HG03378 (cell line): ENCODE results near the gene TRAF3.
"Not testable (repeated sequence)": the region's sequence is repeated elsewhere in the genome, so short reads cannot be mapped to it uniquely, and the experiment has no call there.

Source experiments
- ATAC-seq: cut with Tn5 transposase; IDR thresholded peaks from one replicate; pipeline ENCODE4 v1.9.1; 2021; ENCODE audit warnings: mild to moderate bottlenecking, moderate library complexity; ENCODE audit not compliant: unreplicated experiment

TRAF3 gene

DNA sequence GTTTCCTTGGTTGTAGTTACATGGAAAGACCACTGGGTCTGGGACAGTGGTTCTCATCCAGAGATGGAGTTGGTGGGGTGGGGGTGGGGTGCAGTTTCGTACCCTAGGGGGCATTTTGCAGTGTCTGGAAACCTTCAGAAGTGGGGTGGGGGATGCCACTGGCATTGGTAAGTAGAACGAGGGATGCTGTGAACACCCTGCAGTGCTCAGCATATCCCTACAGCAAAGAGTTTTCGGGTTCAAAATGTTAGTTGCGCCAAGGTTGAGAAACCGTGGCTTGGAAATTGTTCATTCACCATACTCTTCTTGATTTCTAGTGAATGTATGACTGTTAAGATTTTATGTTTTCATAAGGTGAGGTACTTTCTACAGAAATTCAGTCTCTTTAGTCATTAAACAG lies 28.7 kb downstream of the TRAF3 start:
- no peak for ATAC-seq

DNA sequence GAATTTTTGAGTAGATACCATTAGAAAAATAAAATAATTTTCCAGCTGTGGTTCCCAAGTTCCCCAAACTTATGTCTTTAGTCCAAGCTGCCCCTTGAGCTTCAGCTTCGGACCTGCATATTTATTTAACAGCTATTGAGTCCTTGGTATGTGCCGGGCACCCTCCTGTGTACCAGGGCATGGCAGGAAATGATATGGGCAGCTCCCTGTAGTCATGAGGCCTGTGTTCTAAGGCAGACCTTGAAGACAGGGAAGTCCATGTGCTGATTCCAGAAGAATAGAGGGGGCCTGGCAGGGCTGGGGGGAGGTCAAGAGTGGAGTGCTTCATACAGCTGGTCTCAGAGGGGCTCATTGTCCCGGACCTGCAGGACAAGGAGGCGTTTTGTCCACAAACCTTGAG lies 29.2 kb downstream of the TRAF3 start:
- ATAC-seq = no peak

DNA sequence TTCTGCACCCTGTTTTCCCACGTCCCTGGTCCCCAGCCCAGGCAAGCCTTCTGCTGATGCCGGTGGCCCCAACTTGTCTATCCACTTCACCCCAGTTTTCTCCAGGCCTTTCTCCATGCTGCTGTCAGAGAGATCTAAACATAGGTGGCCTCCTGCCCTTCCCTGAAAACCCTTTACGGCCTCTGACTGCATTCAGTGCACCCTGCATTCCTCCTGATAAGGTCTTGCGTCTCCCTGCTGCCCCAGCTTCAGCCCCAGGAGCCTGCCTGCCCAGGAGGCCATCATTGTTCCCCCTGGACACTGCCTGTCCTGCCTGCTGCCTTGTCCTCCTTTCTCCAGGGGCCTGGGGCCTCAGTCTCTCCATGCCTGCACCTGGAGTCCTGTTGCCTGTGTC lies 29.8 kb downstream of the TRAF3 start:
- no peak for ATAC-seq

DNA sequence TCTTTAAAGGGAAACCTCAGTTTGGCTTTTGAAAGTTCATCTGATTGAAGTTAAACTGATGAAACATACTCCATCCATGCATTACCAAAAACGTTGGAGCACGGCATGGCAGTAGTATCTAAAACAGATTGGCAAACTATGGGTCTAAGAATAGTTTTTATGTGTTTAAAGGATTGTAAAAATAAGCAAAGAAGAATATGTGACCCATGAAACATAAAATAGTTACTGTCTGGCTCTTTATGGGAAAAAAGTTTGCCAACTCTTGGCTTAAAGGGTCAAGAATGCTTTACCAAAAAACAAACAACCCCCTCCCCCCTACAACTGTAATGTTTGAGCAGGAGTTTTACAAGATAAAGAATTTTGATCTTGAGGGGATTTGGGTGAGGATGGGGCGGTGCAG lies 32.6 kb downstream of the TRAF3 start:
- no peak for ATAC-seq

DNA sequence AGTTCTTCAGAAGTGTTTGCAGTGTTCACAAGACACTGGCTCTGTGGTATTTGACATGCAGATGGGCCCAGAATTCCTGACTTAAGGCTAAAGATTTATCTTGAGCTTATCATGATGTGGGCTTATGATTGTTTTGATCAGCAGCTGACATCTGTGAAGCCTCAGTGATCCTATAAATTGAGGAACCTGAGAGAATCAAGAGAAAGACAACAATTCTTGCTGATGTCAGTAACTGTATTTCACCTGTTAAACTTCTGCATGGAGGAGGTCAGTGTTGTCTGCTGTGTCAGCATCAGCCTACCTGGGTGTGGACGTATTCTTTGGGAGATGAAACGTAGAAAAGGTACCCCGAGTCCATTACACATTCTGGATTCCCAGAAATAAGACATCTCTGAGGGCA lies 33.3 kb downstream of the TRAF3 start:
- ATAC-seq = no peak

DNA sequence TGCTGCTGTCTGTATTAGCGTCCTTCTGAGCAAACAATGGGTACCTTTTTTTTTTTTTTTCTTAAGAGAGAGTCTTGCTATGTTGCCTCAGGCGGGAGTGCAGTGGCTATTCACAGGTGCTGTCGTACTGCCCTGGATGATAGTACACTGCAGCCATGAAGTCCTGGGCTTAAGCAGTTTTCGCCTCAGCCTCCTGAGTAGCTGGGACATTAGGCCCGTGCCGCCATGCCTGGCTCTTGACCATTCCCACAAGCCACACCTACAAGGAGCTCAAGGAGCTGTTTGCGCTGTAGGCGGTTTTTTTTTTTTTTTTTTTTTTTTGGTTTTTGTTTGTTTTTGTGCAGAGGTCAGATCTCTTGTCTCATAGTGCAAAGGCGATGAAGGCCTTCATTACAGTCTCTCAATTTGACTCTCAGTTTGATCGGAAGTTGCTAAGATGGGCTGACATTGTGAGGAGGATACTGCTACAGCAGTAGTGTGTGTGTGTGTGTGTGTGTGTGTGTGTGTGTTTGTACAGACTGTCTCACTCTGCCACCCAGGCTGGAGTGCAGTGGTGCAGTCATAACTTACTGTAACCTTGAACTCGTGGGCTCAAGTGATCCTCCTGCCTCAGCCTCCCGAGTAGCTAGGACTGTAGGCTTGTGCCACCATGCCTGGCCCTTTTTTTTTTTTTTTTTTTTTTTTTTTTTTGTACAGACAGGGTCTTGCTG lies 34.2 kb downstream of the TRAF3 start:
- ATAC-seq = no peak

DNA sequence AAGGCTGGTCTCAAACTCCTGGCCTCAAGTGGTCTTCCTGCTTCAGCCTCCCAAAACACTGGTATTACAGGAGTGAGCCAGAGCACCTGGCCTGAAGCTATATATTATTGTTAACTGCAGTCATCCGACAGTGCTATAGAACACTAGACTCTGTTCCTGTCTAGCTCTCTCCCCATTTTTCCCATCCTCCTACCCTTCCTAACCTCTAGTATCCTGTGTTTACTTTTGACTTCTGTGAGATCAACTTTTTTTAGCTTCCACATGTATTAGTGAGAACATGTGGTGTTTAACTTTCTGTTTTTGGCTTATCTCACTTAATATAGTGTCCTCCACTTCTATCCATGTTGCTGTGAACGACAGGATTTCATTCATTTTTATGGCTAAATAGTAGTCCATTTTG lies 34.7 kb downstream of the TRAF3 start:
- no peak for ATAC-seq

DNA sequence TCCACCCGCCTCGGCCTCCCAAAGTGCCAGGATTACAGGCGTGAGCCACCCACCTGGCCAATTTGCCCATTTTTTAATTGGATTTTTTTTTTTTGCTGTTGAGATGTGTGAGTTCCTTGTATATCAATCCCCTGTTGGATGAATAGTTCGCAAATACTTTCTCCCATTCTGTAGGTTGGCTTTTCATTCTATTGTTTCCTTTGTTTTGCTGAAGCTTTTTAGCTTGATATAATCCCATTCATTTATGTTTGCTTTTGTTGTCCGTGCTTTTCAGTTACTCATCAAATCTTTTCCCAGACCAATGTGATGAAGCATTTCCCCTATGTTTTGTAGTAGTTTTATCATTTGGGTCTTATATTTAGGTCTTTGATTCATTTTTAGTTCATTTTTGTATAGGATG lies 36.4 kb downstream of the TRAF3 start:
- no peak for ATAC-seq

DNA sequence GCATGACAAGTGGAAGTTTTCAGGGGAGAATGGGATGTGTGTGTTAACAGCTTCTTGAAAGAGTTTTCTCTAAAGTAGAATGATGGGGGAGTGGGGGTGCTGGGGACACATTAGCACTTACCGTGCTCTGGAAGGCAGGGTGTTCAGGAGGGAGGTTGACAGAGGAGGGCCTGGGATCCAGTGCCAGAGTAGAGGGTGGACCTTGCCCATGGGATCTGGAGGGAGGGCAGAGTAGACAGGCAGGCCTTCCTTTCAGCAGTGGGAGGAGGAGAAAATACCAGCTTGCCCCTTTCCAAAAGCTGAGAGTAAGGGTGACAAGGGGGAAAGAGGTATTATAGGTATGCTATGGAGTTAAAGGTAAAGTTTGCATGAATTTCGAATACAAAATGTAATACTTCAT lies 40.1 kb downstream of the TRAF3 start:
- no peak for ATAC-seq

DNA sequence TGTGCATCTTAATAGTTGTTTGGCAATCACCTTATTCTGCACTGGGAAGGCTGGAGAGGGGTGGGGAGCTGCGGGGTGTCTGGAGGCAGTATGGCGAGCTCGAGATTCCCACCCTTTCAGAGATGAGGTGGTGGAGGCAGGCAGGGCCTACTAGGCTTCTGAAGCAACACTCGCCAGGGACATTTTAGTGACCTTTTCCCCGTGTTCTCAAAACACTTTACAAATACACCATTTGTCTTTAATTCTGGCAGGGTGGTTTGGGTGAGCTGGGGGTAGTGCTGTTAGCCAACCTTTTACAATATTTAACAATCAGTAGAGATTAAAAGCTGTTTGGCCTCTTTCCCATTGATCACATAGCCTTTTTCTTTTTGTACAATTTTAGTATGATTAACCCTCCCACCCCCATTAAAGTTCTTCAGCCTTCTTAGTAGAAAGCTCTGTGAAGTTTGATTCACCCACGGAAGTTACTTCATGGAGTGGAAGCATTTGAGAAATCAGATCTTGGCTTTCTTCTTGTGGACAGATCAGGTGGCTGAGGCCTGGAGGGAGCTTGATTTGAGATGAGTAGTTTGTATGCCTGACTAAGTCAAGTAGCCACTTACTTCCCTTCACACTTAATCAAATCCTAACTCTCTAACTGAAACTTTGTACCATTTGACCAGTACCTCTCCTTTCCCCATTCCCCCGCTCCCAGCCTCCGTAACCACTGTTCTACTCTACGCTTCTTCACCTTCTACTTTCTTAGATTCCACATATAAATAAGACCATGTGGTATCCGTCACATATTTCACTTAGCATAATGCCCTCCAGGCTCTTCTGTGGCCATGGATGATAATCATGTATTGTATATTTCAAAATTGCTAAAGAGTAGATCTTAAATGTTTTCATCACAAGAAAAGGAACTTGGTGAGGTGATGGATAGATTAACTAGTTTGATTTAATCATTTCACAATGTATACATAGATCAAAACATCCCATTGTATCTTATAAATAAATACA lies 41.0 kb downstream of the TRAF3 start:
- no peak for ATAC-seq

DNA sequence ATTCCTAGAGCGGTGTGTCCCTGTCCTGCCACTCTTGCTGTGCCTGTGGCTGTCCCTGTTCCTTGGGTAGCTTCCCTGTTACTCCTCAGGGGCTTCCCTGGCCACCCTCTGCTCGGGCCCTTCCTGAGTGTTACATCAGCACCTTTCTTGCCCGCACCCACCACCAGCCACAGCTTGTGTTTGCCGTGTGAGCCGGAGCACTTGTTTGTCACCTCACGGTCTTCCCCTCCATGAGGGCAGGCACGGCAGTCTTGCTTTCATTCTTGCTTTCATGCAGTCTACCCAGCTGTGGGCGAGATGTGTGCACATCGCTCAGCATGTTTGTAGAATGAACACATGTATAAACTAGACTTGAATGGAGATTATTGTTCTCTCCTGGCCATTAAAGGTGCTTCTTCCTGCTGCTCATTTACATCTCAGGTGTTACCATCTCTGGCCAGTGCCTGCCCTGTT lies 42.0 kb downstream of the TRAF3 start:
- ATAC-seq = peak; percentile 65

DNA sequence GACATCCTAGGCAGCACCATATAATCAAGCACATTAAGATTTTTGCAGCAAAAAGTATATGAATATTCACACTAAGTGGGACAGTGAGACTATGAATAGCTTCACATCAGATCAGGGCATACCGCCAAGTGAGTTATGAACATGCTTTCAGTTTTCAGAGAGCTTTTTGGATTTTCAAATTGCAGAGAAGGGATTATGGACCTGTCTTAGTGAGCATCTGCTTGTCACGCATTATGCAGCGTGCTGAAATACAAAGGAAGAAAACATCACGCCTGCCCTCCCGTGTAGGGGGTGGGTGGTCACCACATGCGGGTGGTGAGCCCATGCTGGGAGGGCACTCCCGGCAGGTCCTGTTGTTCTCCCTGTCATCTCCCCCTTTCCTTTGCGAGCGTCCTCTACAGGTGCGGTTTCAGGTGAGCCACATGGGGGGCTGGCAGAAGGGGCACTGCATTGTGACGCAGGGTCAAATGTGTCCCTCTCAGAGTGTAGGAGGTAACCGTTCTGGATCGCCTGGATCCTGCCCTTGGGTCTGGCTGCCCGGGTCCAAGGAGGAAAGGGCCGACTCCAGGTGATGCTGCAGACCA lies 42.6 kb downstream of the TRAF3 start:
- ATAC-seq = peak; percentile 14

DNA sequence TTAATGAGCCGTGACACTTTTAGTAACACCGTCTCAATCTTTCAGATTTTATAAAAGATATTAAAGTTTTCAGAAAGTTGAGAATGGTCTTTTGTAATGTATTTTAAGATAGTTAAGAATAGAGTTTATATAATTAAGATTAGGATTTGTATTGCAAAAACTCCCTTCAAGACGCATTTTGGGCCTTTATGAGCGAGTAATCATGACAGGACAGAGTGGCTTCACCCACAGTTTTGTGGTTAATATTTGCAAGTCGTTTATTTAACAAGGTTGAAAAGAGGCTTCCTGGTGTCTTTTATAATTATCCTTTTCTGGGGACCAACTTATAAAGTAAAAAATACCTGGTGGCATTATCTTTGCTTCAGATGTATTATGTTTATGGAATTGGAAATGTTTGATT lies 44.0 kb downstream of the TRAF3 start:
- ATAC-seq = no peak

DNA sequence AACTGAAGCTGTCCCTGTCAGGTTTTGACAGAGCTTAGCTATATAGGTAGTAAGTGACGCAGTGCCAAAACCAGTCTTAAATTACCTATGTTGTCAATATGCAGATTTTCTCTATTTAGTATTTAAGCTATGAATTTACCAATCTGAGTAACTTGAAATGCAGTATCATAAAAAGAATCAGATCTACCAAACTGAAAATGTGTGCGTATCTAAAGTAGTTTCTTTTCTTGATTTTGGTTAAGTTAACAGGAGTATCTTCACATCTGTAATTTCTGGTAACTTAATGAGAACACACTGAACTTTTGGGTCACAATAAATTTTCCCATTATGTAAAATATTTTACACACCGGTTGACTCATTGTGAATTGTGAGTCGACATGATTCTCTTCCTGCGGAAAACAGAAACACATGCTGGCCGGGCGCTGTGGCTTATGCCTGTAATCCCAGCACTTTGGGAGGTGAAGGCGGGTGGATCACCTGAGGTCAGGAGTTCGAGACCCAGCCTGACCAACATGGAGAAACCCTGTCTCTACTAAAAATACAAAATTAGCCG lies 45.1 kb downstream of the TRAF3 start:
- ATAC-seq = no peak

DNA sequence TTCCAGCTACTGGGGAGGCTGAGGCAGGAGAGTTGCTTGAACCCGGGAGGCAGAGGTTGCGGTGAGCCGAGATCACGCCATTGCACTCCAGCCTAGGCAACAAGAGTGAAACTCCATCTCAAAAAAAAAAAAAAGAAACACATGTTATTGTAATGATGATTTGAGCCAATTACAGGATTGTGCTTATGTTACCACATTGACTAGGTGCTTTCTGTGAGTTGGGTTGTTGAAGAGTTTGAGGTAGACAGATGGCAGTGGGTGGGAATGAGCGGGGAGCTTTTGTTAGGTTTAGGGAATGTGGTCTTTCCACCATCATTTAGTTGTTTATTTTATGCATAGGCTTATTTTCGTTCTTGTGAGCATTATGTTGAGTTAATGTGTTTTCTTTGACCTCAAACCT lies 45.6 kb downstream of the TRAF3 start:
- ATAC-seq = not testable (repeated sequence)

DNA sequence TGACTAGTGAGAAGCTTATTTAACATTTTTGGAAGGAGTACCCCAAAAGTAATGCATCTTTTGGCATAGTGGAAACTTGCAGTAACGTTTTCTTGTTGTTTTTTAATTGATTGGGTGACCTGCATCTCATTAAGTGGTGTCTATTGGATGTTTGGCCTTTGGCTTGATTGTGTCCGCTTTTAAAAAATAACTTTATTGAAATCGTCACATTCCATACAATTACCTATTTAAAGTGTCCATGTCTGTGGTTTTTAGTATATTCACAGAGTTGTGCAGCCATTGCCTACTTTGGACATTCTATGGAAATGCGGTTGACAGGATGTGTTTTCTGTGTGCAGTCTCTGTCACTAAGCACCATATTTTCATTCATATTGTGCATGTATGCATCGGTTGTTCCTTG lies 46.3 kb downstream of the TRAF3 start:
- ATAC-seq = no peak

DNA sequence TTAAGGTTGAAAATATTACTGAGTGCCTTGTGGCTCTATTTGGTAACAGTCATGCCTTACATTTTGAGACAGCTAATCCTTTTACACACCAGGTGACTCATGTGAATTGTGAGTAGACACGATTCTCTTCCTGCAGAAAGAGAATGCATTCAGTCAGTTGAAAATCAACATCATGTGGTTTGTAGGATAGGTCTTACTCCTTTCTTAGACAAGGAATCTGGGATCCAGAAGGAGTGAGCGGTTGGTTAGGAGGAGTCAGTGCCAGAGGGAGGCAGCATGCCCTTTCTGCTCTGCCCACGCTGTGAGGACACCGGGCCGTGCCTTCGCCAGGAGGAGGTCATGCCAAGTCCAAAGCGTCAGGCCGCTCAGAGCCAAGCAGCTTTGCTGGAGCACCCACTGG lies 47.6 kb downstream of the TRAF3 start:
- ATAC-seq = no peak

DNA sequence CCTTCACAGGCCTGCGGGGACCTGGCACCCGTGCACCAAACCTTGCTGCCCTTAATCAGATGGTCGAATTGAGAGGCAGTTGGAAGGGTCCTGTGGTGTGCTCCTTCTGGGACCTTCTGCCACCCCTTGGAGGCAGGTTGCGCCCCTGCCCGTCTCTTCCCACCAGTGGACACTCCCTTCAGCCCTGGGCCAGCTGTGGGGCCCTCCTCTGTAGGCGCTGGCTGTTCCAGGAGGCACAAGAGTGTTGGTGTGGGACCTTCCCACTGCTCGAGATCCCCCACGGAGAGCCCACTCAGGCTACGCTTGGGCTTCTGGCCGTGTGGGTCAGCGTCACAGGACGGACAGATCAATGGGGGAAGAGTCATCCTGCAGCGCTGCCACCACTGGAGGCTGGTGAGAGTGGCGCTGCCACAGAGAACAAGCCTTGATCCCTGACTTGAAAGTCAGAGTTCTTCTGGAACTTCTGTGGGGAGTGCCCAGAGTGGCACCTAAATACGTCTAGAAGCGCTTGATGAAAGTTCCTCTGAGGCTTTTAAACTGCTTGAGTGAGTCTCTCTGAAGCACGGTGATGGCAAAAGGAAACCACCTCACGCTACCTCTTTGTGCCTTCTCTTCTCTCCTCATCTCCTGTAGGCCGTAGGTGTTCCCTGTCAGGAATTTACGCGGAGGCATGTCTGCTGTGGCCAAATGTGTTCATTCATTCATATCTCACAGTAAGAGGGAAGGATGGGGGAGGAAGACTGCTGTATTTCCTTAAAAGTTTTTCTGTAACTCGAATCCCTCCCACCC lies 48.3 kb downstream of the TRAF3 start:
- ATAC-seq = no peak

DNA sequence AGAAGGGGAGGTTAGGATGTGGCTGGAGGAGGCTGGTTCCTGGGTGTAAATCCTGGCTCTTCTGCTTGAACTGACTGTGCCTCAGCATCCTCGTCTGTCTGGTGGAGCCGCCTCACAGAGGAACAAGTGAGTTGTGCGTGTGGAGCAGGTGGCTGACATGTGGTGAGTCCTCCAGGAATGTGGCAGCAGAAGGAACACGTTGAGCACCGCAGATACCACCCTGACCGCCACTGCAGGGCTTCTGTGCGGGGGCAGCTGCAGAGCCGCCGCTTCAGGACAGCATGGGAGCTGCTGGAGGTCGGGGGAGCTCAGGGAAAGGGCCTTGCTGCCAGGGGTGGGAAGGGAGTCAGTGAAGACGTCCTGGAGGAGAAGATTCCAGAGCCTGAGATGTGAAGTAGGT lies 48.9 kb downstream of the TRAF3 start:
- no peak for ATAC-seq

DNA sequence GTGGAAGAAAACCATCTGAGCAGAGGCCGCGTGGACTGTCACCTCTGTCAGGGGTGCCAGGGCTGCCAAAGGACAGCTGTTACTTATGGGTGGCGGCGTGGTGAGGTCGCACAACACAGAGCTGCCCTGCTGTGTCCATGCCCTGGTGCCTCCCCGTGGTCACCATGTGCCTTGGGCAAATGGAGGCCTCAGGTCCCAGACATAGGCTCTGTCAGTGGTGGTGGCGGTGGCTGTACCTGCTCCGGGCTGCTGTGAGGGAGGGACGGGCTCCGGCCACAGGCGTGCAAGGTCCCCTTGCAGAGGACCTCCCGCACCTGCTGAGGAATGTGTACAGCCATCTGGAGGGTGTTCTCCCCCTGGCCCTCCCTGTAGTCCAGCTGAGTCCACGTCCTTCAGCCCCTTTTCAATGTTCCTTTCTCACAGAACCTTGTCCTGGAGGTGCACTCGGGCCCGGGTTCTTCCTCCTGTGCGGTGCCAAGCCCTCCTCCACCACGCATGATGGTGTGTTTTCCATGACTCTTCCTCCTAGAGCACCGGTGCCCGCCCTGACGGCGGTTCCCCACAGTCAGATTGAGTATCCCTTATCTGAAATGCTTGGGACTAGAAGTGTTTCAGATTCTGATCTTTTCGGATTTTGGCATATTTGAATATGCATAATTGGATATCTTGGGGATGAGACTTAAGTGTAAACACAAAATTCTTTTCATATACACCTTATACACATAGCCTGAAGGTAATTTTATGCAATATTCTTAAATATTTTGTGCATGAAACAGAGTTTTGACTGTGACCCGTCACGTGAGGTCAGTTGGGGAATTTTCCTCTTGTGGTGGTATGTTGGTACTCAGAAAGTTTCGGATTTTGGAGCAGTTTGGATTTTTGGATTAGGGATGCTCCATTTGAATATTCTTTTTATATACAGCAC lies 49.8 kb downstream of the TRAF3 start:
- ATAC-seq = no peak
